Kidney (tissue), 22 donors: ENCODE data around the gene SLC35A1. TPM values are rescaled to one million over a fixed set of nuclear protein-coding genes. Genes with fewer than 3 reads are reported as not detected.

Experiments
- DNase-seq, 5 donors: peaks; one replicate each; pipeline ENCODE4 v3.0.0-alpha.2; 2013 to 2020
- FAIRE-seq: peaks from 2 replicates; lab custom pipeline; 2012; peaks lifted over from hg19 to GRCh38; lab: Jason Lieb, UNC
- H3K27ac ChIP-seq, 2 donors: one replicate each; pipeline ENCODE4 v1.7.0; 2013; ENCODE audit warnings: low read depth in 2 of 2, low read length in 2 of 2, inconsistent platforms in 1 of 2
- H3K27me3 ChIP-seq: one replicate; pipeline ENCODE4 v1.7.1; 2013; ENCODE audit warnings: low read length, inconsistent platforms; ENCODE audit not compliant: control insufficient read depth, insufficient read depth
- H3K36me3 ChIP-seq, 3 donors: one replicate each; pipeline versions ENCODE4 v1.7.0 to v1.7.1; 2013; ENCODE audit warnings: low read length in 3 of 3, control low read depth in 1 of 3, inconsistent platforms in 1 of 3; ENCODE audit not compliant: insufficient read depth in 3 of 3, control insufficient read depth in 2 of 3
- H3K4me1 ChIP-seq, 3 donors: one replicate each; pipeline versions ENCODE4 v1.7.0 to v1.7.1; 2013; ENCODE audit warnings: low read length in 3 of 3, inconsistent platforms in 1 of 3, low read depth in 1 of 3; ENCODE audit not compliant: control insufficient read depth in 2 of 3, insufficient read depth in 2 of 3
- H3K4me3 ChIP-seq, 3 donors: one replicate each; pipeline versions ENCODE4 v1.7.0 to v1.8.1; 2013; ENCODE audit warnings: low read length in 3 of 3, control low read depth in 1 of 3, inconsistent platforms in 1 of 3
- H3K9ac ChIP-seq, 3 donors: one replicate each; pipeline versions ENCODE4 v1.7.0 to v1.7.1; 2013; ENCODE audit warnings: low read length in 3 of 3, control low read depth in 1 of 3, inconsistent platforms in 1 of 3
- H3K9me3 ChIP-seq, 3 donors: one replicate each; pipeline versions ENCODE4 v1.7.0 to v1.7.1; 2013; ENCODE audit warnings: low read length in 3 of 3, control low read depth in 1 of 3, inconsistent platforms in 1 of 3; ENCODE audit not compliant: control insufficient read depth in 2 of 3, insufficient read depth in 1 of 3
- CTCF ChIP-seq: IDR thresholded peaks from 3 replicates; pipeline ENCODE4 v1.5.1; 2012; ENCODE audit warnings: mild to moderate bottlenecking, moderate library complexity, borderline replicate concordance; ENCODE audit not compliant: insufficient read depth; ENCODE audit errors: extremely low read depth
- intact Hi-C: fragments of 100-400 bp; cut with DNase I; formaldehyde crosslinking; loops from one replicate; pipeline ENCODE4 v1.11.1; 2022
- long read RNA-seq, 10 donors: library from polyadenylated mRNA in 1 of 10; unstranded in 1 of 10; transcript quantifications; one replicate each; pipeline ENCODE4 v2.0.0 and lab custom pipeline, GENCODE V29; 2021 to 2026
- polyA plus RNA-seq: library from polyadenylated mRNA; stranded (reverse); fragments of 350-450 nt; fragmentation: Illumina TruSeq; extraction: RNeasy Lipid Tissue Mini Kit (QIAGEN cat#74804); gene quantifications from one replicate; pipeline ENCODE4 v1.2.3, GENCODE V29; 2014; ENCODE audit warnings: low read depth, low replicate concordance; ENCODE audit not compliant: insufficient read depth
- total RNA-seq: library from RNA; stranded (reverse); fragmentation: NEBNext Ultra II Directional; extraction: Animal tissue kit (Norgen Biotek cat#: 25700); gene quantifications from one replicate; pipeline ENCODE4 v1.2.1, GENCODE V29; 2021
- donor health status: control.
- donor health status: control.
- donor health status: control.
- donor health status: control.
- donor health status: control.
- donor health status: DM: yes; HTN: yes; CAD: no.
- donor health status: Normal renal cell carcinoma (clear cell type).

The SLC35A1 gene, protein sequence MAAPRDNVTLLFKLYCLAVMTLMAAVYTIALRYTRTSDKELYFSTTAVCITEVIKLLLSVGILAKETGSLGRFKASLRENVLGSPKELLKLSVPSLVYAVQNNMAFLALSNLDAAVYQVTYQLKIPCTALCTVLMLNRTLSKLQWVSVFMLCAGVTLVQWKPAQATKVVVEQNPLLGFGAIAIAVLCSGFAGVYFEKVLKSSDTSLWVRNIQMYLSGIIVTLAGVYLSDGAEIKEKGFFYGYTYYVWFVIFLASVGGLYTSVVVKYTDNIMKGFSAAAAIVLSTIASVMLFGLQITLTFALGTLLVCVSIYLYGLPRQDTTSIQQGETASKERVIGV
- total RNA-seq: 20.4 TPM
- 18.1 TPM for polyA plus RNA-seq
- long read RNA-seq, donor 1, transcript SLC35A1-201 (8 exons, 1,851 nt): major isoform, 7 of 7 reads
- long read RNA-seq, donor 1, partial matches to known transcripts: 0 of 7 reads
- long read RNA-seq, donor 1, other reads (novel, unspliced or antisense): 0 of 7 reads
- long read RNA-seq, donor 2, transcript SLC35A1-201 (8 exons, 1,851 nt): major isoform, 8 of 47 reads
- long read RNA-seq, donor 2, partial matches to known transcripts: 32 of 47 reads
- long read RNA-seq, donor 2, other reads (novel, unspliced or antisense): 7 of 47 reads
- long read RNA-seq, donor 3, transcript SLC35A1-201 (8 exons, 1,851 nt): major isoform, 5 of 5 reads
- long read RNA-seq, donor 3, partial matches to known transcripts: 0 of 5 reads
- long read RNA-seq, donor 3, other reads (novel, unspliced or antisense): 0 of 5 reads
- long read RNA-seq, donor 4, transcript SLC35A1-201 (8 exons, 1,851 nt): major isoform, 11 of 11 reads
- long read RNA-seq, donor 4, partial matches to known transcripts: 0 of 11 reads
- long read RNA-seq, donor 4, other reads (novel, unspliced or antisense): 0 of 11 reads
- long read RNA-seq, donor 5: 0 reads
- long read RNA-seq, donor 6, transcript SLC35A1-201 (8 exons, 1,851 nt): major isoform, 18 of 118 reads
- long read RNA-seq, donor 6, partial matches to known transcripts: 91 of 118 reads
- long read RNA-seq, donor 6, other reads (novel, unspliced or antisense): 9 of 118 reads
- long read RNA-seq, donor 7, transcript SLC35A1-201 (8 exons, 1,851 nt): major isoform, 16 of 23 reads
- long read RNA-seq, donor 7, partial matches to known transcripts: 2 of 23 reads
- long read RNA-seq, donor 7, other reads (novel, unspliced or antisense): 4 of 23 reads
- long read RNA-seq, donor 8, transcript SLC35A1-201 (8 exons, 1,851 nt): major isoform, 6 of 6 reads
- long read RNA-seq, donor 8, partial matches to known transcripts: 0 of 6 reads
- long read RNA-seq, donor 8, other reads (novel, unspliced or antisense): 0 of 6 reads
- long read RNA-seq, donor 9, transcript SLC35A1-201 (8 exons, 1,851 nt): major isoform, 7 of 7 reads
- long read RNA-seq, donor 9, partial matches to known transcripts: 0 of 7 reads
- long read RNA-seq, donor 9, other reads (novel, unspliced or antisense): 0 of 7 reads
- long read RNA-seq, donor 10, transcript SLC35A1-201 (8 exons, 1,851 nt): major isoform, 7 of 91 reads
- long read RNA-seq, donor 10, partial matches to known transcripts: 79 of 91 reads
- long read RNA-seq, donor 10, other reads (novel, unspliced or antisense): 5 of 91 reads

- Histone ChIP-seq H3K4me3 (peak within 1 kb of the TSS; percentile 95 to 98 (median 96)), H3K4me1 (peaks cover 0 to 5% (median 5%) of the 10 kb centered on the region in 3 donors), H3K9me3 (no peaks in the 10 kb centered on the region), H3K36me3 (no peaks in the 10 kb centered on the region), H3K27me3 (no peaks in the 10 kb centered on the region), H3K27ac (peak within 1 kb of the TSS; percentile 98), H3K9ac (peak within 1 kb of the TSS; percentile 92 to 98 (median 93))
- FAIRE-seq: no peak
- peak; percentile 91 to 95 (median 94) for DNase-seq
- intact Hi-C loops: no loop called here
- no peak for TF ChIP-seq CTCF
Observed at GRCh38 chr6:87472525-87473418, at the start of gene SLC35A1. Gene SLC35A1, plus strand, starts transcription at chr6:87472974. Its CDS starts 30 bp downstream, at chr6:87473004.

- Histone ChIP-seq H3K4me1 (no peaks in the 10 kb centered on the region), H3K9ac (no peak overlapping the region), H3K4me3 (no peak overlapping the region), H3K36me3 (no peaks in the 10 kb centered on the region), H3K27ac (no peak overlapping the region), H3K9me3 (no peaks in the 10 kb centered on the region), H3K27me3 (no peaks in the 10 kb centered on the region)
- DNase-seq (no peak), FAIRE-seq (no peak)
- TF ChIP-seq CTCF: no peak
- intact Hi-C loops: no loop called here
Observed at GRCh38 chr6:87426789-87427188, 46.0 kb upstream of the SLC35A1 start.

GRCh38 chr6:87430499-87430898, 42.3 kb upstream of the SLC35A1 start:
- Histone ChIP-seq H3K9me3 (no peaks in the 10 kb centered on the region), H3K4me1 (no peaks in the 10 kb centered on the region), H3K4me3 (no peak overlapping the region), H3K36me3 (no peaks in the 10 kb centered on the region), H3K27ac (no peak overlapping the region), H3K27me3 (no peaks in the 10 kb centered on the region), H3K9ac (no peak overlapping the region)
- no peak for DNase-seq
- intact Hi-C loops: no loop called here
- no peak for TF ChIP-seq CTCF
- FAIRE-seq: no peak
